ENCODE measurements around the gene COL2A1. TPM values are rescaled to one million over a fixed set of nuclear protein-coding genes. Genes with fewer than 3 reads are reported as not detected.

The COL2A1 gene
- total RNA-seq, 2 experiments from 2014 or later = 0.05 TPM; not detected in 1

DNA sequence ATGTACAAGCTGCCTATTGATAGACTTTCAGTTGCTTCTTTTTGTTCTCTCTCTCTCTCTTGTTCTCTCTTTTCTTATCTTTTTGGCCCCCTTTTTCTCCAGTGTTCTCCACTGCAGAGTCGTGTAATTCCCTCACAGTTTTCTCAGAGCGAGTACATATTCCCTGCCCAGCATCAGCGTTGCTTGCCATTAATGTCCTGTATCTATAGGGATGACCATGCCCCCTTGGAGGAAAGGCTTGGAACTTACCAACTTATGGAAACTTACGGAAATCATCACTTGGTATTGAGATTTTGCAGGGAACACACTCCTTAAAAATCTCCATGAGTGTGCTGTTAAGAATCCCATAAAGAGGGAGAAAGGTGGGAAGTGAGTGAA lies 14.3 kb upstream of the COL2A1 start:
- POLR2A ChIA-PET = no interaction called here

GRCh38 chr12:48017921-48018617 lies 13.8 kb upstream of the COL2A1 start:
- H3K9me3 Mint-ChIP-seq (ENCODE audit: low read depth) = no peaks in the 10 kb centered on the region
- H3K4me3 Mint-ChIP-seq = no peak overlapping the region
- H3K27ac Mint-ChIP-seq = no peak overlapping the region
- H3K4me1 Mint-ChIP-seq = no peaks in the 10 kb centered on the region
- peaks cover 15% of the 10 kb centered on the region for H3K27me3 Mint-ChIP-seq
- intact Hi-C loops (cut with DNase I, micrococcal nuclease) = no loop called here
- CTCF ChIA-PET = no interaction called here
- POLR2A ChIA-PET = no interaction called here
- DNase-seq (no peak), ATAC-seq (no peak)
- no peaks in the 10 kb centered on the region for H3K36me3 Mint-ChIP-seq (ENCODE audit: low read depth)

More for the DNA sequence above, 14.3 kb upstream of the COL2A1 start:
- H3K27ac Mint-ChIP-seq = no peak overlapping the region
- DNase-seq (no peak), ATAC-seq (no peak)
- H3K9me3 Mint-ChIP-seq (ENCODE audit: low read depth) = no peaks in the 10 kb centered on the region
- intact Hi-C loops (cut with DNase I, micrococcal nuclease) = no loop called here
- H3K27me3 Mint-ChIP-seq = peaks cover 13% of the 10 kb centered on the region
- no peak overlapping the region for H3K4me3 Mint-ChIP-seq
- CTCF ChIA-PET = no interaction called here
- H3K4me1 Mint-ChIP-seq = no peaks in the 10 kb centered on the region
- H3K36me3 Mint-ChIP-seq (ENCODE audit: low read depth) = no peaks in the 10 kb centered on the region

DNA sequence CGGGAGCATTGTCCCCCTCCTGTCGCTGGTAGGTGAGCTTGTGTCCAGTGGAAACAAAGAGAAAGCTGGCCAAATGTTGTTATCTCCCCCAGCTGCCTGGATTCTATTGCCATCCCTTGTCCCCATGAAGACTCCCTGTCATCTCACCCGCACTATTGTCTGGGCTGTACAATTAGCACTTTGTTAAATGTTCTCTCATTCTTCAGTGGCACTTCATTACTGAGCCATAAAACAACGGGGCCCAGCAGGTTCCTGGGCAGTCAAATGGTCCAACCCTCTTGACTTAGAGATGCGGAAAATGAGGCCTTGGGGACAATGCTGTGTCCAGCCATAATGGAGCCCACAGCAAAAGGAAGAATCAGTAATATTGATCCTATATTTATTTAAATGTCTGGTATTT lies 13.2 kb upstream of the COL2A1 start:
- intact Hi-C loops (cut with DNase I, micrococcal nuclease) = no loop called here
- Mint-ChIP-seq H3K27ac (no peak overlapping the region), H3K4me1 (no peaks in the 10 kb centered on the region), H3K36me3 (ENCODE audit: low read depth) (no peaks in the 10 kb centered on the region), H3K9me3 (ENCODE audit: low read depth) (no peaks in the 10 kb centered on the region), H3K4me3 (no peak overlapping the region), H3K27me3 (peaks cover 17% of the 10 kb centered on the region)
- ATAC-seq (no peak), DNase-seq (no peak)
- ChIA-PET POLR2A (no interaction called here), CTCF (interaction anchor here (0.6 to 0.7 kb wide), 2 partner anchors 54 to 330 kb away, joined by 3 to 5 read pairs; partner anchors contain the start of gene TMEM106C)

DNA sequence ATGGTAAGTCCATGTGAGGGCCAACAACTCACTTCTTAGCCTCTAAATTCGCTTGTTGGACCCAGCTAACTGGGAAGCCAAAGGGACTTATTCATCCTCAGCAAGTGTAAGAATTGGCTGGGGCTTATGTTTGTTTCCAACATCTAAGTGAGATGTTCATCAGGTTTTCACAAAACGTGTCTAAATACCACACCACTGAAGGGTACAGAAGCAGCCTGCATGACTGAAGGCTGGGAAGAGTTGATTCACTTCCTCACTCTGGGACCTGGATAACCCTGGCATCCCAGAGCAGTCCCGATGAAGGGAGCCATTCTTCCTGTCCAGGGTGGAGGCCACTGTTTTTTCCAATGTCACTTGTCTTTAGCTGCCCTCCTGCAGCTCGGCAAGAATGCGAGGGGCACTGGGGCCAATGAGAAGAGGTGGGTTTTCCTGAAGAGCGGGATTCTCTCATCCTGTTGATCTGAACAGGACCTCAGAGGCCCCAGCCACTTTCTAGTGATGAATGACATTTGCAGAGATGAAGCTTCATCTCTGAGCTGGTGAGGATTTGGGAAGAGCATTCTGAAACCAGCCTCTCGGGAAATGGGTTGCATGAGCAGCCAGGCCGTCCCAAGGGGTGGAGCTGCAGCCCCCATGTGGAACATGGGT lies 12.2 kb upstream of the COL2A1 start:
- DNase-seq (no peak), ATAC-seq (no peak)
- ChIA-PET POLR2A (no interaction called here), CTCF (interaction anchor here (0.6 to 0.9 kb wide), 3 partner anchors 148 to 331 kb away, joined by 3 read pairs; no protein-coding TSS in a partner anchor)
- Mint-ChIP-seq H3K4me1 (no peaks in the 10 kb centered on the region), H3K36me3 (ENCODE audit: low read depth) (no peaks in the 10 kb centered on the region), H3K9me3 (ENCODE audit: low read depth) (no peaks in the 10 kb centered on the region), H3K27me3 (peaks cover 13% of the 10 kb centered on the region), H3K4me3 (no peak overlapping the region), H3K27ac (no peak overlapping the region)
- intact Hi-C loops (cut with DNase I, micrococcal nuclease) = no loop called here

DNA sequence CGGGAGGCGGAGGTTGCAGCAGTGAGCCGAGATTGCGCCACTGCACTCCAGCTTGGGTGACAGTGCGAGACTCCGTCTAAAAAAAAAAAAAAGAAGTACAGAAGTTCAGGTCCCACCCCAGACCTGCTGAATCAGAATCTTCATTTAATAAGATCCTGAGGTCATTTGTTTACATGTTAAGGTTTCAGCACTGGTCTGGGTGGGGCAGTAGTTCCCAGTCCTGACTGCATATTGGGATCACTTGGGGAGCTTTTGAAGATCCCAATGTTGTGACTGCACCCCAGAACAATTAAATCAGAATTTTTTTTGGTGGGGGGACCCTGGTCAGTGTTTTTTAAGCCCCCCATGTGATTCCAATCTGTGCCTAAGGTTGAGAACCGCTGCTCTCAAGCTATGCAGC lies 11.7 kb upstream of the COL2A1 start:
- intact Hi-C loops (cut with DNase I, micrococcal nuclease) = no loop called here
- DNase-seq = no peak
- no peak for ATAC-seq
- POLR2A ChIA-PET = no interaction called here
- H3K27me3 Mint-ChIP-seq = peaks cover 16% of the 10 kb centered on the region
- no peak overlapping the region for H3K27ac Mint-ChIP-seq
- H3K4me3 Mint-ChIP-seq = no peak overlapping the region
- no peaks in the 10 kb centered on the region for H3K4me1 Mint-ChIP-seq
- CTCF ChIA-PET = interaction anchor here (0.9 kb wide), 1 partner anchor 173 kb away, joined by 3 read pairs; no protein-coding TSS in a partner anchor
- no peaks in the 10 kb centered on the region for H3K9me3 Mint-ChIP-seq (ENCODE audit: low read depth)
- no peaks in the 10 kb centered on the region for H3K36me3 Mint-ChIP-seq (ENCODE audit: low read depth)

DNA sequence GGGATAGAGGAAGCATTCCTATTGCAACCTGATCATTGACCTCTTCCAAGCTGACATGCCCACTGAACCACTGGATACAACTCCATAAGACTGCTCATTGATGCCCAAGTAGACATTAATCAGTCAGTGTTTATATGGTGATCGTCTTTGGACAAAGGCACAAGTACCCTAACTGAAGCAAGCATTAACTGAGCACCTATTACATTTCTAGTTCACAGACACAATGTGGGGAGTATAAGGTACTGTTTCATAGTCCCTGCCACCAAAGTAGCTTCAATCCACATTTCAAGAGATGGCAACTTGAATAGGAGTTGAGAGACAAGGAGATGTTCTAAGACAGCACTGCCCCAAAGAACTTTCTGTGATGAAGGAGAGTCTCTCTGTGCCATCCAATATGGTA lies 10.9 kb upstream of the COL2A1 start:
- POLR2A ChIA-PET = no interaction called here
- peaks cover 18% of the 10 kb centered on the region for H3K27me3 Mint-ChIP-seq
- ATAC-seq = no peak
- CTCF ChIA-PET = interaction anchor here (0.6 kb wide), 1 partner anchor 209 kb away, joined by 3 read pairs; no protein-coding TSS in a partner anchor
- no peaks in the 10 kb centered on the region for H3K4me1 Mint-ChIP-seq
- H3K9me3 Mint-ChIP-seq (ENCODE audit: low read depth) = no peaks in the 10 kb centered on the region
- no peaks in the 10 kb centered on the region for H3K36me3 Mint-ChIP-seq (ENCODE audit: low read depth)
- no peak overlapping the region for H3K27ac Mint-ChIP-seq
- no peak for DNase-seq
- H3K4me3 Mint-ChIP-seq = no peak overlapping the region
- intact Hi-C loops (cut with DNase I, micrococcal nuclease) = no loop called here

GRCh38 chr12:48013287-48013686 lies 9.0 kb upstream of the COL2A1 start:
- intact Hi-C loops (cut with DNase I, micrococcal nuclease) = no loop called here
- ChIA-PET POLR2A (no interaction called here), CTCF (interaction anchor here (1.4 kb wide), 1 partner anchor 50 kb away, joined by 5 read pairs; the partner anchor contains the start of gene TMEM106C)
- no peaks in the 10 kb centered on the region for H3K4me1 Mint-ChIP-seq
- H3K9me3 Mint-ChIP-seq (ENCODE audit: low read depth) = no peaks in the 10 kb centered on the region
- no peak overlapping the region for H3K27ac Mint-ChIP-seq
- peaks cover 28% of the 10 kb centered on the region for H3K27me3 Mint-ChIP-seq
- no peak overlapping the region for H3K4me3 Mint-ChIP-seq
- DNase-seq = no peak
- no peaks in the 10 kb centered on the region for H3K36me3 Mint-ChIP-seq (ENCODE audit: low read depth)
- no peak for ATAC-seq

DNA sequence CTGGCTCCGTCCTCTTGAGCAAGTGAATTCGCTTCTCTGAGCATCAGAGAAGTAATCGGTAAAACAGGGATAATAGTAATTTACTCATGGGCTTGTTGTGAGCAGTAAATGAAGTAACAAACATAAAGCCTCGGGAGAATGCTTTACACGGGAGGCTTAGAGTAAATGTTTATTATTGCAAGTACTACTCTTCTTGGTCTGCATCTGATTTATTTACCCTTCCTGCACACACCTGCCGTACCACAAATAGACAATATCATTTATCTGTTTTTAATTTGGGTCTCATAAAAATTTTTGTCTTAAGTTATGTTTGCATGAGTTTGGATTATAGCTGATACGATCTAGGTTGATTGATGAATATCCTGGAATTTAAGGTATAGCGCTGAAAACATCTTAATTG lies 7.8 kb upstream of the COL2A1 start:
- CTCF ChIA-PET = interaction anchor here (0.6 to 1.3 kb wide), 4 partner anchors 18 to 106 kb away, joined by 3 to 4 read pairs (median 3); no protein-coding TSS in a partner anchor
- ATAC-seq = no peak
- Mint-ChIP-seq H3K36me3 (ENCODE audit: low read depth) (no peaks in the 10 kb centered on the region), H3K4me3 (no peak overlapping the region), H3K9me3 (ENCODE audit: low read depth) (no peaks in the 10 kb centered on the region), H3K27me3 (peaks cover 35% of the 10 kb centered on the region), H3K4me1 (no peaks in the 10 kb centered on the region), H3K27ac (no peak overlapping the region)
- POLR2A ChIA-PET = no interaction called here
- DNase-seq = no peak
- intact Hi-C loops (cut with DNase I, micrococcal nuclease) = no loop called here

GRCh38 chr12:48010366-48010970 lies 6.2 kb upstream of the COL2A1 start:
- Mint-ChIP-seq H3K27ac (no peak overlapping the region), H3K36me3 (ENCODE audit: low read depth) (no peaks in the 10 kb centered on the region), H3K4me1 (no peaks in the 10 kb centered on the region), H3K4me3 (no peak overlapping the region), H3K27me3 (peaks cover 47% of the 10 kb centered on the region), H3K9me3 (ENCODE audit: low read depth) (no peaks in the 10 kb centered on the region)
- CTCF ChIA-PET = interaction anchor here (0.8 kb wide), 1 partner anchor 1327 kb away, joined by 3 read pairs; no protein-coding TSS in a partner anchor
- ATAC-seq (no peak), DNase-seq (no peak)
- POLR2A ChIA-PET = no interaction called here
- intact Hi-C loops (cut with DNase I, micrococcal nuclease) = no loop called here

GRCh38 chr12:48009471-48009870 lies 5.2 kb upstream of the COL2A1 start:
- Mint-ChIP-seq H3K4me3 (no peak overlapping the region), H3K9me3 (ENCODE audit: low read depth) (no peaks in the 10 kb centered on the region), H3K36me3 (ENCODE audit: low read depth) (no peaks in the 10 kb centered on the region), H3K27ac (no peak overlapping the region), H3K4me1 (no peaks in the 10 kb centered on the region), H3K27me3 (peaks cover 50% of the 10 kb centered on the region)
- POLR2A ChIA-PET = no interaction called here
- DNase-seq (no peak), ATAC-seq (no peak)
- intact Hi-C loops (cut with DNase I, micrococcal nuclease) = loop anchor here (10.0 kb wide), 2 partner anchors 175 to 965 kb away; partner anchors contain the start of genes CCDC184 (in 1 of the 2), WNT1 (in 1 of the 2) and WNT10B (in 1 of the 2)
- CTCF ChIA-PET = interaction anchor here (0.8 to 1.0 kb wide), 2 partner anchors 20 to 39 kb away, joined by 3 to 4 read pairs; no protein-coding TSS in a partner anchor

GRCh38 chr12:48008950-48009349 lies 4.7 kb upstream of the COL2A1 start:
- H3K27ac Mint-ChIP-seq = no peak overlapping the region
- peaks cover 2% of the 10 kb centered on the region for H3K4me1 Mint-ChIP-seq
- H3K36me3 Mint-ChIP-seq (ENCODE audit: low read depth) = no peaks in the 10 kb centered on the region
- ATAC-seq = no peak
- intact Hi-C loops (cut with DNase I, micrococcal nuclease) = loop anchor here (10.0 kb wide), 2 partner anchors 176 to 966 kb away; partner anchors contain the start of genes CCDC184 (in 1 of the 2), WNT1 (in 1 of the 2) and WNT10B (in 1 of the 2)
- ChIA-PET CTCF (interaction anchor here (0.8 to 1.0 kb wide), 2 partner anchors 20 to 39 kb away, joined by 3 to 4 read pairs; no protein-coding TSS in a partner anchor), POLR2A (no interaction called here)
- peaks cover 50% of the 10 kb centered on the region for H3K27me3 Mint-ChIP-seq
- DNase-seq = no peak
- H3K9me3 Mint-ChIP-seq (ENCODE audit: low read depth) = no peaks in the 10 kb centered on the region
- no peak overlapping the region for H3K4me3 Mint-ChIP-seq
